ENCODE measurements around the gene ARMC5. TPM values are rescaled to one million over a fixed set of nuclear protein-coding genes. Genes with fewer than 3 reads are reported as not detected.

ARMC5 gene
- total RNA-seq, 1 experiment from 2014 or later, result 11.3 TPM

DNA sequence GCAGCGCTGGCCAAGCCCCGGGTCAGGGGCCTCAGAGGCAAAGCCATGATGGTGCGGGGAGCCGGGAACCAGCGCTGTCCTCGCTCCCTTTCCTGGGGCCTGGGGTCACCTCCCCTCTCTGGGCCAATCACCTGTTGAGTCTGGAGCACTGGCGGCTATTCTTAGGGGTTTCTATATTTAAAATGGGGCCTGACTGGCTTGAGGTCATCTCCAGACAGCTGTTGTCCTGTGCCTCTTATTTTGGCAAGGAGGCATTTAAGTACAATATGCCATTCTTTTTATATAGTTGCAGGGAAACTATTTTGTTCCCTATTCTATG is 31.1 kb upstream of the ARMC5 start, which contains the start of gene COX6A2 (continued):
- TF ChIP-seq, protein P1, sequence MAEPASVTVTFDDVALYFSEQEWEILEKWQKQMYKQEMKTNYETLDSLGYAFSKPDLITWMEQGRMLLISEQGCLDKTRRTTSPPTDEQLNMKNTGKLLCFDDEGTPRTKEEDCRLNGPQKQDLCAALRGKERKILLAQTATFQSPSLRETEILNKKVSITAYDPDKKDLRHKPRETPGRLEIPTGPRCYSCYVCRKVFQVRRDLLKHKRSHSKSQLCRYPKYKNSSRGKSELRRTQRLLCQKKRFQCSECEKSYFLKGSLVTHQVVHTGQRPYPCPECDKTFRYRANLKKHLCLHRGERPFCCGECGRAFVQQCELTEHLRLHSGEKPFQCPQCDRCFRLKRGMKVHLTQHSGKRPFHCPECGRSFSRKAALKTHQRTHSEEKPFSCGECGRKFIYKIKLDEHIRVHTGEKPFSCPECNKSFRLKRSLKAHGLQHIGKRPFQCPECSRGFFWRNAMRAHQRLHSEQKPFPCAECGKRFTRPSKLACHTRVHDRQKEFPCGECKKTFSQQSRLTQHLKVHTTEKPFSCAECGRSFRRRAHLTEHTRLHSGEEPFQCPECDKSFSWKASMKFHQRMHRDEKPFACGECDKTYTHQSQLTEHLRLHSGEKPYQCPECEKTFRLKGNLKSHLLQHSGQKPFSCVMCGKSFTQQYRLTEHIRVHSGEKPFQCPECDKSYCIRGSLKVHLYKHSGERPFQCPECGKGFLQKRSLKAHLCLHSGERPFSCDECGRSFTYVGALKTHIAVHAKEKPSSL (CRISPR knock-in tag; conservative IDR thresholded peaks at IDR 0.05), result no peak

DNA sequence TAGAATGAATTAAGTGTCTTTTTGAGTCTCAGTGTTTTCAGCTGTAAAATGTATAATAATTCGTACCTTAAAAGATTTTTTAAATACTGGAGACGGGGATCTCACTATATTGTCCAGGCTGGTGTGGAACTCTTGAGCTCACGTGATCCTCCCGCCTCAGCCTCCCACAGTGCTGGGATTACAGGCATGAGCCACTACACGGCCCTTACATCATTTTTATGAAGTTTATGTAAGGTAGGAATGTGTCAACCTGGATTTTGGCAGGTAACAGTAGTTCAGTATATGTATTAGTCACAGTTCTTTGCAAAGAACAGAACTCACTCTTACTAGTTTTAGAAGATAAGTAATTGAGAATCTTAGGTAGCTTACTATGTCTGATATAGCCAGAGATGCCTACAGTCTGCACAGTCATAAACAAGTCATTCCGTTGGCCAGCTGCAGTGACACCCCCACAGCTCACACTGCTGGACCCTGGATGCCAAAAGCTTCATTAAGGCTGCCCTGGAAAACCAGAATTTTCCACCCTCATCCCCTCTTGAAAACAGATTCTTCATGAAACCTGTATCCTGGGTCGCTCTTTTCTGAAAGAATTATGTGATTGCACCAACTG is 30.6 kb upstream of the ARMC5 start:
- TF ChIP-seq NFE2L1 (CRISPR knock-in tag; IDR thresholded peaks at IDR 0.05), result no peak
- TF ChIP-seq NFYB (CRISPR knock-in tag; conservative IDR thresholded peaks at IDR 0.05; ENCODE audit: low read depth), result no peak
- no peak for TF ChIP-seq ETV6 (CRISPR knock-in tag; IDR thresholded peaks at IDR 0.05)
- no peak for TF ChIP-seq SMAD3 (CRISPR knock-in tag; IDR thresholded peaks at IDR 0.05; ENCODE audit: borderline replicate concordance)
- no peak for TF ChIP-seq HMGA2 (CRISPR knock-in tag; IDR thresholded peaks at IDR 0.05)
- ChIA-PET CTCF (interaction anchor here (1.2 to 2.0 kb wide), 2 partner anchors 27 to 46 kb away, joined by 6 to 7 read pairs; no protein-coding TSS in a partner anchor), POLR2A (interaction anchor here (0.6 kb wide), 1 partner anchor 273 kb away, joined by 3 read pairs; no protein-coding TSS in a partner anchor)
- Mint-ChIP-seq H3K4me3 (no peak overlapping the region), H3K36me3 (no peaks in the 10 kb centered on the region; the same call in 1 of the 2 replicates), H3K9me3 (no peaks in the 10 kb centered on the region), H3K27me3 (ENCODE audit: low read depth) (peaks cover 51% of the 10 kb centered on the region), H3K4me1 (0 out of 2 replicates have a peak, but pooled peaks cover 2% of the 10 kb centered on the region), H3K27ac (no peak overlapping the region)
- ATAC-seq (no peak), DNase-seq (ENCODE audit: low spot score) (no peak)

DNA sequence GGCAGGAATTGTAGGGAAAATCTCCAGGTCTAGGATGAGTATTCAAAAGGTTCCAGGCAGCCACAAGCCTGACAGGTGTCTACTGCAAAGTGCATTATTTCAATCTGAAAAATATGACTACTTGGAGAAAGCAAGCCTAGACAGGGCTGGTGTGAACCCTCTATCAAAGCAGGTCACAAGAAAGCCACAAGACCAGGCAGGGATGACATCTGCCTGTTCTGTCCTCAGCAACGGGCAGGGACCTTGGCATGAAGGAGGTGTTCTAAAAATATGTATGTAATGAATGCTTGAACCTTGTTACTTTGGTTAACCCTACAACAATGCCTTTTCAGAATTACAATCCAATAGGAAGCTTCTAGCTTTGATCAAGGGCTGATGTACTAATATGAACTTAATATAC is 30.0 kb upstream of the ARMC5 start:
- Mint-ChIP-seq H3K36me3 (no peaks in the 10 kb centered on the region; the same call in 1 of the 2 replicates), H3K27me3 (ENCODE audit: low read depth) (peaks cover 51% of the 10 kb centered on the region), H3K4me1 (0 out of 2 replicates have a peak, but pooled peaks cover 2% of the 10 kb centered on the region), H3K27ac (no peak overlapping the region), H3K4me3 (no peak overlapping the region), H3K9me3 (no peaks in the 10 kb centered on the region)
- no peak for DNase-seq (ENCODE audit: low spot score)
- ChIA-PET CTCF (interaction anchor here (1.9 to 2.3 kb wide), 3 partner anchors 13 to 47 kb away, joined by 6 to 7 read pairs (median 7); partner anchors contain the start of gene ZNF843), POLR2A (no interaction called here)
- no peak for ATAC-seq
- TF ChIP-seq, protein P1 (CRISPR knock-in tag; conservative IDR thresholded peaks at IDR 0.05), result no peak
- TF ChIP-seq GABPB1 (CRISPR knock-in tag; IDR thresholded peaks at IDR 0.05) (no peak), ZNF423 (CRISPR knock-in tag; IDR thresholded peaks at IDR 0.05) (no peak), ZNF121 (CRISPR knock-in tag; IDR thresholded peaks at IDR 0.05) (no peak), NFE2L1 (CRISPR knock-in tag; IDR thresholded peaks at IDR 0.05) (no peak), TEAD4 (CRISPR knock-in tag; IDR thresholded peaks at IDR 0.05) (no peak), KAT7 (CRISPR knock-in tag; IDR thresholded peaks at IDR 0.05; ENCODE audit: borderline replicate concordance) (no peak), FOXK1 (CRISPR knock-in tag; IDR thresholded peaks at IDR 0.05) (no peak), TP53 (CRISPR knock-in tag; IDR thresholded peaks at IDR 0.05) (no peak), RORB (CRISPR knock-in tag; IDR thresholded peaks at IDR 0.05) (no peak), GTF2I (CRISPR knock-in tag; conservative IDR thresholded peaks at IDR 0.05) (no peak)
- TF ChIP-seq, protein P2, sequence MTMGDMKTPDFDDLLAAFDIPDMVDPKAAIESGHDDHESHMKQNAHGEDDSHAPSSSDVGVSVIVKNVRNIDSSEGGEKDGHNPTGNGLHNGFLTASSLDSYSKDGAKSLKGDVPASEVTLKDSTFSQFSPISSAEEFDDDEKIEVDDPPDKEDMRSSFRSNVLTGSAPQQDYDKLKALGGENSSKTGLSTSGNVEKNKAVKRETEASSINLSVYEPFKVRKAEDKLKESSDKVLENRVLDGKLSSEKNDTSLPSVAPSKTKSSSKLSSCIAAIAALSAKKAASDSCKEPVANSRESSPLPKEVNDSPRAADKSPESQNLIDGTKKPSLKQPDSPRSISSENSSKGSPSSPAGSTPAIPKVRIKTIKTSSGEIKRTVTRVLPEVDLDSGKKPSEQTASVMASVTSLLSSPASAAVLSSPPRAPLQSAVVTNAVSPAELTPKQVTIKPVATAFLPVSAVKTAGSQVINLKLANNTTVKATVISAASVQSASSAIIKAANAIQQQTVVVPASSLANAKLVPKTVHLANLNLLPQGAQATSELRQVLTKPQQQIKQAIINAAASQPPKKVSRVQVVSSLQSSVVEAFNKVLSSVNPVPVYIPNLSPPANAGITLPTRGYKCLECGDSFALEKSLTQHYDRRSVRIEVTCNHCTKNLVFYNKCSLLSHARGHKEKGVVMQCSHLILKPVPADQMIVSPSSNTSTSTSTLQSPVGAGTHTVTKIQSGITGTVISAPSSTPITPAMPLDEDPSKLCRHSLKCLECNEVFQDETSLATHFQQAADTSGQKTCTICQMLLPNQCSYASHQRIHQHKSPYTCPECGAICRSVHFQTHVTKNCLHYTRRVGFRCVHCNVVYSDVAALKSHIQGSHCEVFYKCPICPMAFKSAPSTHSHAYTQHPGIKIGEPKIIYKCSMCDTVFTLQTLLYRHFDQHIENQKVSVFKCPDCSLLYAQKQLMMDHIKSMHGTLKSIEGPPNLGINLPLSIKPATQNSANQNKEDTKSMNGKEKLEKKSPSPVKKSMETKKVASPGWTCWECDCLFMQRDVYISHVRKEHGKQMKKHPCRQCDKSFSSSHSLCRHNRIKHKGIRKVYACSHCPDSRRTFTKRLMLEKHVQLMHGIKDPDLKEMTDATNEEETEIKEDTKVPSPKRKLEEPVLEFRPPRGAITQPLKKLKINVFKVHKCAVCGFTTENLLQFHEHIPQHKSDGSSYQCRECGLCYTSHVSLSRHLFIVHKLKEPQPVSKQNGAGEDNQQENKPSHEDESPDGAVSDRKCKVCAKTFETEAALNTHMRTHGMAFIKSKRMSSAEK (CRISPR knock-in tag; IDR thresholded peaks at IDR 0.05; ENCODE audit: borderline replicate concordance), result no peak
- TF ChIP-seq, protein P3, sequence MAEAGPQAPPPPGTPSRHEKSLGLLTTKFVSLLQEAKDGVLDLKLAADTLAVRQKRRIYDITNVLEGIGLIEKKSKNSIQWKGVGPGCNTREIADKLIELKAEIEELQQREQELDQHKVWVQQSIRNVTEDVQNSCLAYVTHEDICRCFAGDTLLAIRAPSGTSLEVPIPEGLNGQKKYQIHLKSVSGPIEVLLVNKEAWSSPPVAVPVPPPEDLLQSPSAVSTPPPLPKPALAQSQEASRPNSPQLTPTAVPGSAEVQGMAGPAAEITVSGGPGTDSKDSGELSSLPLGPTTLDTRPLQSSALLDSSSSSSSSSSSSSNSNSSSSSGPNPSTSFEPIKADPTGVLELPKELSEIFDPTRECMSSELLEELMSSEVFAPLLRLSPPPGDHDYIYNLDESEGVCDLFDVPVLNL (CRISPR knock-in tag; IDR thresholded peaks at IDR 0.05; ENCODE audit: borderline replicate concordance, low read depth), result no peak
- TF ChIP-seq, protein P4, sequence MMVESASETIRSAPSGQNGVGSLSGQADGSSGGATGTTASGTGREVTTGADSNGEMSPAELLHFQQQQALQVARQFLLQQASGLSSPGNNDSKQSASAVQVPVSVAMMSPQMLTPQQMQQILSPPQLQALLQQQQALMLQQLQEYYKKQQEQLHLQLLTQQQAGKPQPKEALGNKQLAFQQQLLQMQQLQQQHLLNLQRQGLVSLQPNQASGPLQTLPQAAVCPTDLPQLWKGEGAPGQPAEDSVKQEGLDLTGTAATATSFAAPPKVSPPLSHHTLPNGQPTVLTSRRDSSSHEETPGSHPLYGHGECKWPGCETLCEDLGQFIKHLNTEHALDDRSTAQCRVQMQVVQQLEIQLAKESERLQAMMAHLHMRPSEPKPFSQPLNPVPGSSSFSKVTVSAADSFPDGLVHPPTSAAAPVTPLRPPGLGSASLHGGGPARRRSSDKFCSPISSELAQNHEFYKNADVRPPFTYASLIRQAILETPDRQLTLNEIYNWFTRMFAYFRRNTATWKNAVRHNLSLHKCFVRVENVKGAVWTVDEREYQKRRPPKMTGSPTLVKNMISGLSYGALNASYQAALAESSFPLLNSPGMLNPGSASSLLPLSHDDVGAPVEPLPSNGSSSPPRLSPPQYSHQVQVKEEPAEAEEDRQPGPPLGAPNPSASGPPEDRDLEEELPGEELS (CRISPR knock-in tag; IDR thresholded peaks at IDR 0.05), result no peak
- TF ChIP-seq, protein P5, sequence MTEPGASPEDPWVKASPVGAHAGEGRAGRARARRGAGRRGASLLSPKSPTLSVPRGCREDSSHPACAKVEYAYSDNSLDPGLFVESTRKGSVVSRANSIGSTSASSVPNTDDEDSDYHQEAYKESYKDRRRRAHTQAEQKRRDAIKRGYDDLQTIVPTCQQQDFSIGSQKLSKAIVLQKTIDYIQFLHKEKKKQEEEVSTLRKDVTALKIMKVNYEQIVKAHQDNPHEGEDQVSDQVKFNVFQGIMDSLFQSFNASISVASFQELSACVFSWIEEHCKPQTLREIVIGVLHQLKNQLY (CRISPR knock-in tag; IDR thresholded peaks at IDR 0.05), result no peak
- TF ChIP-seq, protein P6, sequence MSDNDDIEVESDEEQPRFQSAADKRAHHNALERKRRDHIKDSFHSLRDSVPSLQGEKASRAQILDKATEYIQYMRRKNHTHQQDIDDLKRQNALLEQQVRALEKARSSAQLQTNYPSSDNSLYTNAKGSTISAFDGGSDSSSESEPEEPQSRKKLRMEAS (CRISPR knock-in tag; IDR thresholded peaks at IDR 0.05), result no peak
